NCI-H2081 treated with DMSO at 0.1 percent for 48 hours (cell line): ENCODE data around the gene GAS6.

Experiments
- DNase-seq: peaks from one replicate; lab custom pipeline; 2025; lab: John Stamatoyannopoulos, UW

The GAS6 gene

DNA sequence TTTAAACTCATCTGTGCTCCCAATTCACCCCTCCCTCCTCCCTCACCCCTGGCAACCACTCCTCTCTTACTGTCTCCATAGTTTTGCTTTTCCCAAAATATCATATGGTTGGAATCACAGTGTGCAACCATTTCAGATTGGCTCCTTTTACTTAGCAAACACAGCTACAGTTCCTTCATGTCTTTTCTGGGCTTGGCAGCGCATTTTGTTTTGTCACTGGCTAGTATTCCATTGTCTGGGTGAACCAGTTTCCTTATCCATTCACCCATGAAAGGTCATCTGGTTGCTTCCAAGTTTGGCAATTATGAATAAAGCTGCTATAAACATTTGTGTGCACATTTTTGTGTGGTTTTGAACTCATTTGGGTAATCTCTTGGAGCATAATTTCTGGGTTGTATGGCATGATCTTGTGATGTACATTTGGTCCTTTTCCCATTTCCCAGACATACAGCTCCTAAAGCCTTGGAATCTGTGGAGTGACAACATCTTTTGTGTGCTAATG lies 23.9 kb upstream of the GAS6 start:
- DNase-seq, result no peak

DNA sequence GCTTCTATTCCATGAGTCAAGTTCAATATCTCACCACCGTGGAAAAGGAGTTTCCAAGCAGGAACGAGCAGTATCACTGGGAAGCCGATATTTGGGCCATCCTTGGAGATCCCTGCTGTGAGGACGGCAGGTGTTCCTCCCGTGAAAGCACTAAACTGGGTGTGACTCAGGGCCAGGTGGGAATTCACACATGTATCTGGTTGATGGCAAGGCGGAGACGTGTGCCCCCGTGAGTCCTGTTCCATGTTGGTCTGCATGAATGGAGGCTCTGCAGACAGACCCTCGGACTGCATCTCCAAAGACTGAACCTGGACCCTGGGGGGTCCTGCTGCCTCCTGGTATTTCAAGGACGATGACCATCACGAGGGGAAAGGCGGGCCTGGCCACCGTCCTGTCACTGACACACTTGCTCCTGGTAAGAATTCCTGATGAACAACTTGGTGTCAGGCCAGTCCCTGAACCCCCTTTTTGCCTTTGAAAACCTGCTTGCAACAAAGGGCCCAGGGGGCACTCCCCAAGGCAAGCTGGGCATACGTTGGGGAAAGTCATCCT lies 22.8 kb upstream of the GAS6 start:
- no peak for DNase-seq

DNA sequence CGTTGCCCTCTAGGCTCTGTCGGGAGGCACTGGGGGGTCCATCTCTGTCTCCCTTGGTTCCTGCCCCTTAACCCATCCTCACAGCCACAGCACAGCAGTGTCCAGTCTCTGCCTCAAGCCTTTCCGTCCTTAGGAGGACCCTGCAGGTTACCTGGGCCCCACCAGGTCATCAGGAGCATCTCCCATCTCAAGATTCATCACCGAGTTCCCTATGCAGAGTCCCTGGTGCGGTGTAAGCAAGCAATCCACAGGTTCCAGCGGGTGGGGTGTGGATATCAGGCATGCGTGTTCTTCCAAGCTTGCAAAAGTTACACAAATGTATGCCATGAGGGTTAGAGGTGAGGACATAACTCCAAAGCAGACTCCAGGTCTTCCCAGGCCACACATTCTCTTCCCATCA lies 20.9 kb upstream of the GAS6 start:
- DNase-seq, result no peak

DNA sequence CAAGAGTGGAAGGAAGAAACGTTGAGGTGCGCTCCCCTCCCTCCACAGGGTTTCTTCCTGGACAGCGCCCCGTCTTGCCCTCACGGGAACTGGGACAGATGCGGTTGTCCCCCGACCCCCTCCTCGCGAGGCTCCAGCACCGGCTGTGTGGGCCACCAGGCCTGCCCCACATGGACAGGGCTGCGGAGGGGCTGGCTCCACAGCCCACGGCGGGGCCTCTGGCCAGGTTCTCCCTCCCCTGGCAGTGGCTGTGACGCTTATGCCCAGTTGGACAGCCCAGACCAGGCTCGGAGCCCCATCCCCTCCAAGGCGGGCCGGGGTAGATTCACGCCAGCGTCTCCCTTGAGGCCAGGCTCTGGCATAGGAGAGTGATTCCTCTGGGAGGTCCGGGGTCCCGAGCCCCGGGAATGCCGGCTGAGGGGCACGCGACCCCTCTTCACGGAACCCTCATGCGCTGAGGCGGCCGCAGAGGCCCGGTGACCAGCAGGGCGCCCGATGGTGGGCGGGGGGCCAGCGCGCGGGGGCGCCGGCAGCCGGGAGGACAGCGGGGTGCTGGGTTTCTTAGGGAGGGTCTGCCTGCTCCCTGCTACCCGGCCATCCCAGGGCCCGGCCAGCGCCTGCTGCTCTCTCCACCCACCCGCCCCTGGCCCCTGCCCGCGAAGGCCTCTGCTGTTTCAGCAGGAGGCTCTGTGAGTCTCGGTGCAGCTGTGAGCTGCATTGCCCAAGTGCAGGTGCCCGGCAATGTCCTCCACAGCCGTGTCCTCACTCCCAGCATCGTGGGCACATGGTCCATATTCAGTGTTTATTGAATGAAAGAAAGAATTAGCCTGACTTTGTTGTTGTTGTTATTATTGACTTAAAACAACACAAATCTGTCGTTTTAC lies 20.3 kb upstream of the GAS6 start:
- no peak for DNase-seq

DNA sequence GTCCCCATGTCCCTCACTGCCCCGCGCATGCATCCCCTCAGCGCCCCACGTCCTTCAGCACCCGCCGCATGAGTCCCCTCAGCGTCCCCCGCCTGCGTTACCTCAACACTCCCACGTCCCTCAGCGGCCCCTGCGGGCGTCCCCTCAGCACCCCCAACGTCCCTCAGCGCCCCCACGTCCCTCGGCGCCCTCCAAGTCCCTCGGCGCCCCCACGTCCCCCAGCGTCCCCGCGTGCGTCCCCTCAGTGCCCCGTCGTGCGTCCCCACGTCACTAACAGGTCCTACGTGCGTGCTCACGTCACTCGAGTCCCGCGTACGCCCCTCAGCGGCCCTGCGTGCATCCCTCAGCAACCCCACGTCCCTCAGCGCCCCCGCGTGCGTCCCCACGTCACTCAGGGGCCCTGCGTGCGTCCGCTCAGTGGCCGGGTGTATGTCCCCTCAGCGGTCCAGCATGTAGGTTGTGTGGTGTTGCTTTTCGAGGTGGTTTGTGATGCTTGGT lies 19.5 kb upstream of the GAS6 start:
- DNase-seq, result no peak

DNA sequence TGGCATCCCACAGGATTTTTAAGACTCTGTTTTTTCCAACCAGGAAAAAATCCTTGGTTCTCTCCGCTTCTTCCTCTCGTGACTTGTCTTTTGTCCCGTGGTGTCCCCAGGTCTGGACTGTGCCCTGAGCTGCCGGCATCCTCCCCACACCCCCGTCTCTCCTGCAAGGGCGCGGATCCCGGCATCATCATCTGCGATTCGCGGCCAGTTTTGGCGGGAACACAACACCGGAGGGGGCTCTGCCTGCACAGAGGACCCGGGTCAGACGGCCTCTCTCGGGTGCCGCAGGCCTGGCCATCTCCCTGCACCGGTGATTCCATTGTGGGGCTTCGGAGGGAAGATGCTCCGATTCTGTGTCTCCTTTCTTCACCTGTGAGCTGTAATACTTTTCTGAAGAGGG lies 18.8 kb upstream of the GAS6 start:
- no peak for DNase-seq

- DNase-seq, result no peak
Observed at GRCh38 chr13:113882267-113882630, 18.4 kb upstream of the GAS6 start.

GRCh38 chr13:113881614-113882266 lies 17.9 kb upstream of the GAS6 start:
- no peak for DNase-seq

- no peak for DNase-seq
Observed at GRCh38 chr13:113880651-113881611, 17.1 kb upstream of the GAS6 start.

DNA sequence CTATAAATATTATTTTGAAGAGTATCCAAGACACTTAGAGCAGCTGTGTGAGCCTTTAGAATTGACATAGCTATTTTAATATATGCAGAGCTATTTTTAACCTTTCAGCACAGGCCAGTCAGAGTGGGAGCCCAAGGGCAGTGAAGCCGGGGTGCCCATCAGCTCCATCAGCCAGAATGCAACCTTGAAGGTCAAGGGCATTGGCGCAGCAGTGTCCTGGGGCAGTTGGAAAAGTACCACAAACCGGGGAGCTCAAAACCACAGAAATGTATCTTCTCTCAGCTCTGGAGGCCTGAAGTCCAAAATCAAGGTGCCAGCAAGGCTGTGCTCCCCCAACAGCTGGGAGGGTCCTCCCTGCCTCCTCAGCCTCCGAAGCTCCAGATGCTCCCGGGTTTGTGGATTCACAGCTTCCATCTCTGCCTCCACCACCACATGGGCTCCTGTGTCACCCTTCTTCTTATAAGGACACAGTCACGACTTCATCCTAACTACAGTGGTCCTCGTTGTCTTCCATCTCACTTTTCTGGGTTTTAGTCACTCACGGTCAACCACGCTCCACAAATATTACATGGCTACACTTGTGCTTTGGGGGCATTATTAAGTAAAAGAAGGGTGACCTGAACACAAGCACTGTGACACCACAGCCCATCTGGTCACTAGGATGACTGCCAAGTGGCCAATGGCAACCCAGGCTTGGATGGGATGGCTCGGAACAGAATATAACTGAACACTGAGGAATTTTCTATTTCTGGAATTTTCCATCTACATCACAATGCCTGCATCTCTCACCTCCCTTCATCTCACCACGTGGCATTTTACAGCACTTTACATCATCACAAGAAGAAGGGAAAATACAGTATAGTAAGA lies 15.9 kb upstream of the GAS6 start:
- no peak for DNase-seq

DNA sequence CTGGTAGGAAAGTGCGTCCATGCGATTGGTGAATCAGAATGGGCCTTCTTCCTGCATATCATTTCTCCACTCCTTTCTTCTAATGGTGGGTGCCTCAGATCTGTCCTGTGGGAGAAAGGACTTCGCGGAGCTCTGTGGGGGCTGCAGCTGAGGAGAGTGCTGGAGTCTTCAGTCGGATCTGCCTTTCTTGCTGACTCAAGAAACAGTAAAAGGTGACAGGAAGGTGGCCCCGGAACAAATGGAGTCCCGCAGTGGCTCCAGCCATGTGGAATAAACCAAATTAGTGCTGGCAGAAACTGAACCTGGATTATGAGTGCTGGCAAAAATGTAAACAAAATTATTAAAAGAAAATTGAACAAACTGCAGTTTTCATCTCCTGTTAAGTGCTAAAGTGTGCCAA lies 15.1 kb upstream of the GAS6 start:
- DNase-seq, result no peak

DNA sequence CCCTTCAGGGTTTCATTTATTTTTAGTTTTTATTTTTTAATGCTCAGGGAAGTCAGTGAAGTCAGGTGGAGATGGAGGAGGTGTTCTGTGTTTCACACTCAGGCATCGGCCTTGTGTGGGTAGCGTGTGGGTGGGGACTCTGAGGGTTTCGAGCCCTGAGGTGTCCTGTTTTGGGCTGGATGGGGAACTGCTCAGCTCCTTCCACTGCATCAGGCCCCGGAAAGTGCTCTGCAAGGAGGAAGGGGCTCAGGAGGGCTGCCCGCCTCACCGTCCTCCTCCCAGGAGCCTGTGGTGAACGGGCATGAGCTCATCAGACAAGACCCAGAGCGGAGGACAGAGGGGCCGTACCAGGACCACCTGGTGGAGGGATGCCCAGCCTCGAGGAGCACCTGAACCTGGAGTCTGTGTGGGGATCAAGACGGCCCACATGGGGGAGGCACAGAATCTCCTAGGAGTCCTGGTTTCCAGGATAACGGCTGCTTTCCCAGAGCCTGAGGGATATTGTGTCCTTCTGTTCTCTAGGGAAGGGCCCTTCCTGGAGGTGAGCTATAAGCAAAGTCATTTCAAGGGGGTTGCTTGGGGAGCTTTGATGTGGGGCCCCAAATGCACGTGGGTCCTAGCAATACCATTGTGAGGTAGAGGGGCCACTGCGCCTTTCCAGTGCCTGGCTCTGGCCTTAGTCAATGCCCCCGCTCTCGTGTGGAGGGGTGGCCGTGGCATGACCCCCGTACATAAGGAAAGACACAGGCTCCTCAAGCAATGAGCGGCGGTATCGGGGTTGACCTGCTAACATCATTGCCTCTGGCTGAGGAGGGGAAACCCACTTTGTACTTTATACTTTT lies 13.5 kb upstream of the GAS6 start:
- no peak for DNase-seq

GRCh38 chr13:113876346-113877148 lies 12.7 kb upstream of the GAS6 start:
- DNase-seq, result no peak

- DNase-seq, result no peak
Observed at GRCh38 chr13:113875837-113876281, 12.0 kb upstream of the GAS6 start.

DNA sequence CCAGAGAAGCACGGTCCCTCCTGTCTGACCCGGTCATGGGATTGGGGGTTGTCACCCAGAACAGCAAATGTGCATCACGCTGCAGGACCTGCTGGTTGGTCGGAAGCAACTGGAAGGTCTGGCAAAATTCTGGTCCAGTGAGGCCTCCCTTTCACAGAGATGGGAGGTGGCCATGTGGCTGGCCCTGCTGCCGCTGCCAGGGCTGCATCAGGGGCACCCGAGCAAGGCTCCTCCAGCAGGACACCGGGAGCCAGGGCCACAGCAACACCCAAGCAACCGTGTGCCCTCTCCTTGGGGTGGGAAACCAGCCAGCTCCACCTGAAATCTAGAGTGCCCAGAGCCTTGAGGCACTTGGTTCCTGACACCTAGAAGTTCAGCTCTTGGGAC lies 11.5 kb upstream of the GAS6 start:
- DNase-seq, result no peak

- no peak for DNase-seq
Observed at GRCh38 chr13:113874579-113875428, 10.9 kb upstream of the GAS6 start.

DNA sequence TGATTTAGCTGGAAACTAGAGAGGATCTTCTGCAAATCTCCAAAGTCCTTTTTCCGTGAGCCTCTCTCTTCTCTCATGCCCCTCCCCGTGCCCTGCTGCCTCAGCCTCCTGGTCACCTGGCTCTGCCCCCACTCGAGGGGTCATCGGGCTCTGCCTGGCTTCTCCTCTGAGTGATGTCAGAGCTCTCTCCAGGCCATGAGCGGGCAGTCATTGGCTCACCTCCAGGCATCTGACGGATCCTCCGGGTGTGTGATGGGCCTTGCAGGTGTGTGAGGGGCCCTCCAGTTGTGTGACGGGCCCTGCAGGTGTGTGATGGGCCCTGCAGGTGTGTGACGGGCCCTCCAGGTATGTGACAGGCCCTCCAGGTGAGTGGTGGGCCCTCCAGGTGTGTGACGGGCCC lies 10.3 kb upstream of the GAS6 start:
- DNase-seq, result no peak

DNA sequence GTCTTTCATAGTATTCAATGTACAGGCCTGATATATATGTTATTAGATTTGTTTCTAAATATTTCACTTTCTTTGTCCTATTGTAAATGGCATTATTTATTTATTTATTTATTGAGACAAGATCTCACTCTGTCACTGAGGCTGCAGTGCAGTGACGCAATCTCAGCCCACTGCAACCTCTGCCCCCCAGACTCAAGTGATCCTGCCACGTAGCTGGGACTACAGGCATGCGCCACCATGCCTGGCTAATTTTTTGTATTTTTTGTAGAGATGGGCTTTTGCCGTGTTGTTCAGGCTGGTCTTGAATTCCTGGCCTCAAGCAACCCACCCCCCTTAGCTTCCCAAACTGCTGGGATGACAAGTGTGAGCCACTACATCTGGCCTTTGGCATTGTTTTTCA lies 5.4 kb upstream of the GAS6 start:
- DNase-seq, result no peak
